Vagina (tissue), 2 donors: ENCODE measurements around the gene CCDC134.

Source experiments
- POLR2A ChIP-seq, 2 donors: fragments of 450-650 bp; IDR thresholded peaks; one replicate each; pipeline ENCODE4 v1.6.1; 2017; ENCODE audit warnings: antibody characterized with exemption in 2 of 2, mild to moderate bottlenecking in 2 of 2, moderate library complexity in 2 of 2
- POLR2AphosphoS5 ChIP-seq, 2 donors: sonication (generic); formaldehyde crosslinking; IDR thresholded peaks; one replicate each; pipeline ENCODE4 v1.9.0; 2017; ENCODE audit warnings: antibody characterized with exemption in 2 of 2, mild to moderate bottlenecking in 2 of 2, low read depth in 1 of 2; ENCODE audit not compliant: insufficient read depth in 1 of 2
- TF ChIP-seq, protein P1 (sequence below), 3 experiments: fragments of 450-650 bp in 2 of 3; fragments of 200-600 bp in 1 of 3; sonication (generic) in 1 of 3; IDR thresholded peaks; one replicate each; pipeline ENCODE4 v1.5.1; 2017 to 2019; ENCODE audit warnings: antibody characterized with exemption in 3 of 3, mild to moderate bottlenecking in 2 of 3, moderate library complexity in 2 of 3

DNA sequence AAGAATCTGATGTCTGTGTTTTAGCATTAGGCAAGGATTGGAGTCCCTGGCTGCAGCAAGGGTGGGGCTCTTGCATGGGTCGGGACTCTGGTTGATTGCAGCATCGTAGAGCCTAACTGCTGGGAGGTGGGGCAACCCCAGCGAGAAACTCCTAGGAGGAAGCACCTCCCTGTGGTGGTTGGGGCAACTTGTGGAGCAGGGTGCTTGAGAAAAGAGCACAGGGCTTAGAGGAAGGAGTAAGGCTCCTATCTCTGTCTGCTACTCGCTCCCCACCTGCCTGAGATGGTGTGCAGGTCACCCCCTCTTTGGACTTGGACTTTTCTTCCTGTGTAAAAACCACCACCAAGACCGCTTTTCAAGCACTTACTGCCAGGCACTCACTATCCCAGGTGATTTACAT is 48.0 kb downstream of the CCDC134 start:
- TF ChIP-seq POLR2A (IDR thresholded peaks at IDR 0.05) (no peak), POLR2AphosphoS5 (IDR thresholded peaks at IDR 0.05; ENCODE audit: insufficient read depth in 1 of 2, low read depth in 1 of 2) (peak in 1 of 2 donors; percentile 49)
- TF ChIP-seq, protein P1, sequence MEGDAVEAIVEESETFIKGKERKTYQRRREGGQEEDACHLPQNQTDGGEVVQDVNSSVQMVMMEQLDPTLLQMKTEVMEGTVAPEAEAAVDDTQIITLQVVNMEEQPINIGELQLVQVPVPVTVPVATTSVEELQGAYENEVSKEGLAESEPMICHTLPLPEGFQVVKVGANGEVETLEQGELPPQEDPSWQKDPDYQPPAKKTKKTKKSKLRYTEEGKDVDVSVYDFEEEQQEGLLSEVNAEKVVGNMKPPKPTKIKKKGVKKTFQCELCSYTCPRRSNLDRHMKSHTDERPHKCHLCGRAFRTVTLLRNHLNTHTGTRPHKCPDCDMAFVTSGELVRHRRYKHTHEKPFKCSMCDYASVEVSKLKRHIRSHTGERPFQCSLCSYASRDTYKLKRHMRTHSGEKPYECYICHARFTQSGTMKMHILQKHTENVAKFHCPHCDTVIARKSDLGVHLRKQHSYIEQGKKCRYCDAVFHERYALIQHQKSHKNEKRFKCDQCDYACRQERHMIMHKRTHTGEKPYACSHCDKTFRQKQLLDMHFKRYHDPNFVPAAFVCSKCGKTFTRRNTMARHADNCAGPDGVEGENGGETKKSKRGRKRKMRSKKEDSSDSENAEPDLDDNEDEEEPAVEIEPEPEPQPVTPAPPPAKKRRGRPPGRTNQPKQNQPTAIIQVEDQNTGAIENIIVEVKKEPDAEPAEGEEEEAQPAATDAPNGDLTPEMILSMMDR (IDR thresholded peaks at IDR 0.05): no peak
